H1 (cell line): ENCODE results near the gene C12orf76. TPM values are rescaled to one million over a fixed set of nuclear protein-coding genes. Genes with fewer than 3 reads are reported as not detected.

Source experiments
- CTCF ChIA-PET: fragments of 300-600 bp; sonication (Branson Sonifier 250); formaldehyde crosslinking; loops from one replicate; lab custom pipeline; 2021; ENCODE audit not compliant: partially characterized antibody; lab: Charles Lee
- POLR2A ChIA-PET: fragments of 300-600 bp; sonication (Branson Sonifier 250); formaldehyde crosslinking; loops from one replicate; lab custom pipeline; 2021; ENCODE audit warnings: inconsistent platforms; ENCODE audit not compliant: partially characterized antibody; lab: Charles Lee
- DNase-seq, 2 experiments: peaks; one replicate each; pipeline versions ENCODE4 v3.0.0 to v3.0.0-alpha.2; 2010 to 2022; ENCODE audit warnings: low spot score in 2 of 2, low read depth in 1 of 2, mixed read lengths in 1 of 2
- FAIRE-seq: peaks from 2 replicates; lab custom pipeline; 2011; peaks lifted over from hg19 to GRCh38; lab: Jason Lieb, UNC
- H2AFZ ChIP-seq: 2 replicates; pipeline ENCODE4 v1.8.1; 2012; ENCODE audit warnings: low read length, inconsistent platforms
- H2AK5ac ChIP-seq: 2 replicates; pipeline ENCODE4 v1.6.1; 2013; ENCODE audit warnings: low read depth, low read length
- H2BK120ac ChIP-seq: replicated peaks from 2 replicates; pipeline ENCODE3; 2013; ENCODE audit warnings: low read depth, low read length, inconsistent platforms
- H2BK12ac ChIP-seq: 2 replicates; pipeline ENCODE4 v1.6.1; 2013; ENCODE audit warnings: low read depth, low read length
- H2BK15ac ChIP-seq: 2 replicates; pipeline ENCODE4 v1.6.1; 2013; ENCODE audit warnings: low read length
- H2BK20ac ChIP-seq: 2 replicates; pipeline ENCODE4 v1.6.1; 2013; ENCODE audit warnings: low read length
- H2BK5ac ChIP-seq: 2 replicates; pipeline ENCODE4 v1.6.1; 2013; ENCODE audit warnings: low read depth, low read length
- H3K14ac ChIP-seq: 2 replicates; pipeline ENCODE4 v1.6.1; 2013; ENCODE audit warnings: inconsistent platforms; ENCODE audit not compliant: insufficient read length
- H3K18ac ChIP-seq: 2 replicates; pipeline ENCODE4 v1.6.1; 2013; ENCODE audit warnings: low read length; ENCODE audit errors: extremely low read depth
- H3K23ac ChIP-seq: 2 replicates; pipeline ENCODE4 v1.6.1; 2013; ENCODE audit warnings: inconsistent platforms; ENCODE audit not compliant: insufficient read length
- H3K23me2 ChIP-seq: 2 replicates; pipeline ENCODE4 v1.6.1; 2013; ENCODE audit warnings: low read depth, low read length
- H3K27ac ChIP-seq: 2 replicates; pipeline ENCODE4 v1.6.1; 2011; ENCODE audit warnings: low read depth, low read length, inconsistent platforms
- H3K27me3 ChIP-seq, 4 experiments: replicated peaks in 1 of 4; 1 replicate in 1 of 4; 2 replicates in 3 of 4; pipeline versions ENCODE4 v1.6.1 to v1.8.1; 2011 to 2013; ENCODE audit warnings: low read length in 3 of 4, mild to moderate bottlenecking in 3 of 4, inconsistent platforms in 2 of 4, mixed read lengths in 2 of 4, moderate library complexity in 1 of 4; ENCODE audit not compliant: control insufficient read depth in 3 of 4, insufficient read depth in 3 of 4; ENCODE audit errors: extremely low read depth in 1 of 4
- H3K36me3 ChIP-seq, 4 experiments: 2 replicates each; pipeline versions ENCODE4 v1.6.1 to v1.8.1; 2011 to 2013; ENCODE audit warnings: mild to moderate bottlenecking in 4 of 4, low read length in 3 of 4, moderate library complexity in 2 of 4, control low read depth in 1 of 4, inconsistent platforms in 1 of 4; ENCODE audit not compliant: insufficient read depth in 4 of 4, control insufficient read depth in 2 of 4
- H3K4ac ChIP-seq: replicated peaks from 2 replicates; pipeline ENCODE3; 2013; ENCODE audit warnings: low read length, low read depth, mixed read lengths, inconsistent platforms; ENCODE audit not compliant: insufficient read length
- H3K4me1 ChIP-seq, 4 experiments: replicated peaks in 1 of 4; 1 replicate in 1 of 4; 2 replicates in 3 of 4; pipeline versions ENCODE4 v1.6.1 to v1.8.1; 2011 to 2013; ENCODE audit warnings: low read length in 3 of 4, inconsistent platforms in 2 of 4, mixed read lengths in 1 of 4; ENCODE audit not compliant: insufficient read depth in 4 of 4, control insufficient read depth in 3 of 4
- H3K4me2 ChIP-seq, 2 experiments: 2 replicates each; pipeline versions ENCODE4 v1.6.1 to v1.8.1; 2011 to 2013; ENCODE audit warnings: low read depth in 2 of 2, low read length in 2 of 2, control low read depth in 1 of 2, inconsistent platforms in 1 of 2, mild to moderate bottlenecking in 1 of 2; ENCODE audit not compliant: insufficient read depth in 1 of 2
- H3K4me3 ChIP-seq, 4 experiments: fragments of 200-600, 300-600 bp in 1 of 4; sonication (generic), shearing (Covaris generic), sonication (Bioruptor Twin) in 1 of 4; 2 replicates each; pipeline versions ENCODE4 v1.5.1 to v1.8.1; 2011 to 2016; ENCODE audit warnings: low read length in 4 of 4, low read depth in 3 of 4, control low read depth in 2 of 4, inconsistent platforms in 2 of 4, mild to moderate bottlenecking in 2 of 4, mixed read lengths in 1 of 4, moderate library complexity in 1 of 4; ENCODE audit not compliant: insufficient read depth in 2 of 4; ENCODE audit errors: extremely low read depth in 1 of 4
- H3K56ac ChIP-seq: replicated peaks from 2 replicates; pipeline ENCODE3; 2013; ENCODE audit warnings: low read depth, mild to moderate bottlenecking, mixed read lengths, low read length, inconsistent platforms; ENCODE audit not compliant: insufficient read length
- H3K79me1 ChIP-seq: 2 replicates; pipeline ENCODE4 v1.6.1; 2013; ENCODE audit warnings: low read depth, low read length, control low read depth
- H3K79me2 ChIP-seq, 2 experiments: 2 replicates each; pipeline versions ENCODE4 v1.6.1 to v1.8.1; 2012 to 2013; ENCODE audit warnings: low read length in 2 of 2, mild to moderate bottlenecking in 2 of 2, inconsistent platforms in 1 of 2; ENCODE audit not compliant: insufficient read depth in 2 of 2, control insufficient read depth in 1 of 2
- H3K9ac ChIP-seq, 4 experiments: replicated peaks in 1 of 4; 1 replicate in 1 of 4; 2 replicates in 3 of 4; pipeline versions ENCODE4 v1.6.1 to v1.8.1; 2011 to 2013; ENCODE audit warnings: low read depth in 3 of 4, low read length in 3 of 4, control low read depth in 2 of 4, mild to moderate bottlenecking in 2 of 4, moderate library complexity in 2 of 4, inconsistent platforms in 1 of 4; ENCODE audit errors: extremely low read depth in 1 of 4
- H3K9me3 ChIP-seq, 2 experiments: 2 replicates each; pipeline versions ENCODE4 v1.6.1 to v1.8.1; 2012 to 2013; ENCODE audit warnings: mild to moderate bottlenecking in 2 of 2, moderate library complexity in 2 of 2, control low read depth in 1 of 2, inconsistent platforms in 1 of 2, low read depth in 1 of 2, low read length in 1 of 2, mixed read lengths in 1 of 2; ENCODE audit not compliant: insufficient read depth in 2 of 2
- H4K20me1 ChIP-seq, 2 experiments: replicated peaks in 1 of 2; 2 replicates each; pipeline versions ENCODE3 to v1.8.1; 2011 to 2013; ENCODE audit warnings: inconsistent platforms in 2 of 2, low read length in 2 of 2, mild to moderate bottlenecking in 1 of 2; ENCODE audit not compliant: insufficient read depth in 2 of 2, control insufficient read depth in 1 of 2
- H4K5ac ChIP-seq: 2 replicates; pipeline ENCODE4 v1.6.1; 2013; ENCODE audit warnings: low read length, low read depth, mixed read lengths, inconsistent platforms; ENCODE audit not compliant: insufficient read length
- H4K8ac ChIP-seq: 2 replicates; pipeline ENCODE4 v1.8.0; 2013; ENCODE audit warnings: mild to moderate bottlenecking, moderate library complexity, low read length, inconsistent platforms; ENCODE audit not compliant: insufficient read depth; ENCODE audit errors: extremely low read depth
- H4K91ac ChIP-seq: replicated peaks from 2 replicates; pipeline ENCODE3; 2013; ENCODE audit warnings: low read length, mixed read lengths, inconsistent platforms; ENCODE audit not compliant: insufficient read length
- BACH1 ChIP-seq: IDR thresholded peaks from 2 replicates; pipeline ENCODE4 v1.6.1; 2012; ENCODE audit warnings: low read length, improper control_type of control experiment
- CBX5 ChIP-seq: fragments of 300-800, 300-1000 bp; sonication (generic); IDR thresholded peaks from 2 replicates; pipeline ENCODE4 v1.7.1; 2016; ENCODE audit warnings: antibody characterized with exemption, low read length, low read depth
- CTBP2 ChIP-seq: IDR thresholded peaks from 2 replicates; pipeline ENCODE4 v1.7.0; 2011; ENCODE audit warnings: borderline replicate concordance, mild to moderate bottlenecking, moderate library complexity, mixed read lengths, low read length; ENCODE audit not compliant: insufficient read depth, insufficient read length
- EGR1 ChIP-seq: IDR thresholded peaks from 2 replicates; pipeline ENCODE4 v1.6.1; 2011; ENCODE audit warnings: low read depth, low read length, borderline replicate concordance
- GABPA ChIP-seq: IDR thresholded peaks from 2 replicates; pipeline ENCODE4 v1.6.1; 2011; ENCODE audit warnings: mild to moderate bottlenecking, low read length, moderate library complexity, borderline replicate concordance; ENCODE audit not compliant: insufficient read depth
- KDM4A ChIP-seq: IDR thresholded peaks from one replicate; pipeline ENCODE4 v1.7.1; 2012; ENCODE audit warnings: low read depth, mild to moderate bottlenecking, moderate library complexity, low read length, inconsistent platforms; ENCODE audit not compliant: severe bottlenecking
- NRF1 ChIP-seq: IDR thresholded peaks from 2 replicates; pipeline ENCODE4 v1.6.1; 2011; ENCODE audit warnings: mild to moderate bottlenecking, low read depth, low read length, improper control_type of control experiment
- WGBS, 2 experiments: shearing (Covaris generic) in 1 of 2; methylation state at CpG; one replicate each; pipeline versions ENCODE4 v1.1.6 to v1.1.7; 2013 to 2015; ENCODE audit warnings: low lambda C conversion rate in 2 of 2, mixed read lengths in 2 of 2, inconsistent platforms in 1 of 2, low coverage in 1 of 2, missing lambda C conversion rate in 1 of 2; ENCODE audit not compliant: insufficient replicate concordance in 2 of 2, insufficient coverage in 1 of 2, insufficient read length in 1 of 2; ENCODE audit errors: extremely low coverage in 1 of 2, missing lambda C conversion rate in 1 of 2; 5-methylcytosine and 5-hydroxymethylcytosine counted together
- polyA plus RNA-seq, 7 experiments: library from polyadenylated mRNA; depleted of rRNA in 3 of 7; stranded (reverse) in 5 of 7; unstranded in 2 of 7; fragments of >200 nt in 5 of 7; fragments of 200-250 nt in 2 of 7; gene quantifications; 1 replicate in 5 of 7; 2 replicates in 1 of 7; 4 replicates in 1 of 7; pipeline versions ENCODE4 v1.2.1 to v1.2.3, GENCODE V29; 2011 to 2013; ENCODE audit warnings: missing spikeins in 2 of 7, mixed read lengths in 2 of 7
- total RNA-seq: library from RNA; stranded (reverse); fragmentation: NEBNext Ultra II Directional; extraction: Animal tissue kit (Norgen Biotek cat#: 25700); gene quantifications from 2 replicates; pipeline ENCODE4 v1.2.1, GENCODE V29; 2021
- TF ChIP-seq, protein P1 (sequence below): IDR thresholded peaks from 2 replicates; pipeline ENCODE4 v1.6.1; 2011; ENCODE audit warnings: low read length, improper control_type of control experiment

Gene C12orf76
- total and polyA plus RNA-seq, 2 of the 8 experiments (the other 6 are each of a cell fraction or from before 2014, with no cell fraction given): 14.4 to 18.6 TPM

DNA sequence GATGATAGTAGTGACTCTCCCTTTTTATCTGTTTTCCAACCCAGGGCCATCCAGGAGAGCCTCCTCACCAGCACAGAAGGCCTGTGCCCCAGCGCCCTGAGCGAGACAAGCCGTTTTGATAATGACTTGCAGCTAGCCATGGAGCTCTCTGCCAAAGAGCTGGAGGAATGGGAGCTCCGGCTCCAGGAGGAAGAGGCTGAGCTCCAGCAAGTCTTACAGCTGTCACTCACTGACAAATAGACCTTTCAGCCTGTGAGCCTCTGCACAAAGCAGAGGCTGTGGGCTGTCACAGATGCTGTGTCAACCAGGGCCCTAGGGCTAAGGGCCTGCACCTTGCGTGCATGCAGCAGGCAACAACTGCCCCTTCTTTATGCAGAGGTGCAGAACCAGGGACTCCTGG, 11.0 kb downstream of the C12orf76 start:
- WGBS, 2 experiments: 100% methylated on average over 5 of the region's 5 CpGs; no CpG with 5 or more reads in 1 of the 2 experiments
- Histone ChIP-seq H3K4me3 (no peak overlapping the region), H3K23me2 (no peaks in the 10 kb centered on the region), H2BK12ac (no peak overlapping the region), H2AFZ (no peak overlapping the region), H2BK15ac (no peak overlapping the region), H4K91ac (no peak overlapping the region), H3K56ac (no peak overlapping the region), H4K5ac (no peak overlapping the region), H3K36me3 (peaks cover 0 to 11% (median 3%) of the 10 kb centered on the region in 4 experiments; a peak in 2 of 8 replicates), H2BK120ac (no peak overlapping the region), H3K27me3 (no peaks in the 10 kb centered on the region), H2BK20ac (no peak overlapping the region), H3K27ac (no peak overlapping the region), H3K9me3 (no peaks in the 10 kb centered on the region), H3K9ac (no peak overlapping the region), H3K4me1 (peaks cover 0 to 2% (median 0%) of the 10 kb centered on the region in 4 experiments; a peak in 1 of 7 replicates), H3K79me2 (no peaks in the 10 kb centered on the region), H3K14ac (no peak overlapping the region), H3K4me2 (no peak overlapping the region), H3K4ac (no peak overlapping the region), H4K20me1 (peaks cover 0 to 6% of the 10 kb centered on the region in 2 experiments), H2AK5ac (no peak overlapping the region), H2BK5ac (no peak overlapping the region), H3K23ac (no peak overlapping the region), H3K18ac (no peak overlapping the region), H3K79me1 (no peaks in the 10 kb centered on the region), H4K8ac (no peak overlapping the region)
- FAIRE-seq (no peak), DNase-seq (no peak)
- ChIA-PET POLR2A (no interaction called here), CTCF (interaction anchor here (0.6 to 1.4 kb wide), 2 partner anchors 13 to 150 kb away, joined by 3 to 6 read pairs; no protein-coding TSS in a partner anchor)
- TF ChIP-seq KDM4A (no peak), EGR1 (no peak), CBX5 (no peak), CTBP2 (no peak), NRF1 (no peak), BACH1 (no peak), GABPA (no peak)
- TF ChIP-seq, protein P1, sequence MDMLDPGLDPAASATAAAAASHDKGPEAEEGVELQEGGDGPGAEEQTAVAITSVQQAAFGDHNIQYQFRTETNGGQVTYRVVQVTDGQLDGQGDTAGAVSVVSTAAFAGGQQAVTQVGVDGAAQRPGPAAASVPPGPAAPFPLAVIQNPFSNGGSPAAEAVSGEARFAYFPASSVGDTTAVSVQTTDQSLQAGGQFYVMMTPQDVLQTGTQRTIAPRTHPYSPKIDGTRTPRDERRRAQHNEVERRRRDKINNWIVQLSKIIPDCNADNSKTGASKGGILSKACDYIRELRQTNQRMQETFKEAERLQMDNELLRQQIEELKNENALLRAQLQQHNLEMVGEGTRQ: no peak
